Stimulated activated CD4-positive, alpha-beta T cell treated with anti-CD3 and anti-CD28 coated beads, Interleukin-2, amount 100 ng/mL, for 48 hours (primary cell): ENCODE data around the gene GNPTG.
A peak's percentile ranks its signal among the peaks of the same experiment; 100 is the strongest.

ENCODE experiments used
- DNase-seq, 2 donors: peaks; one replicate each; pipeline ENCODE4 v3.0.0-alpha.2; 2020

The GNPTG gene

DNA sequence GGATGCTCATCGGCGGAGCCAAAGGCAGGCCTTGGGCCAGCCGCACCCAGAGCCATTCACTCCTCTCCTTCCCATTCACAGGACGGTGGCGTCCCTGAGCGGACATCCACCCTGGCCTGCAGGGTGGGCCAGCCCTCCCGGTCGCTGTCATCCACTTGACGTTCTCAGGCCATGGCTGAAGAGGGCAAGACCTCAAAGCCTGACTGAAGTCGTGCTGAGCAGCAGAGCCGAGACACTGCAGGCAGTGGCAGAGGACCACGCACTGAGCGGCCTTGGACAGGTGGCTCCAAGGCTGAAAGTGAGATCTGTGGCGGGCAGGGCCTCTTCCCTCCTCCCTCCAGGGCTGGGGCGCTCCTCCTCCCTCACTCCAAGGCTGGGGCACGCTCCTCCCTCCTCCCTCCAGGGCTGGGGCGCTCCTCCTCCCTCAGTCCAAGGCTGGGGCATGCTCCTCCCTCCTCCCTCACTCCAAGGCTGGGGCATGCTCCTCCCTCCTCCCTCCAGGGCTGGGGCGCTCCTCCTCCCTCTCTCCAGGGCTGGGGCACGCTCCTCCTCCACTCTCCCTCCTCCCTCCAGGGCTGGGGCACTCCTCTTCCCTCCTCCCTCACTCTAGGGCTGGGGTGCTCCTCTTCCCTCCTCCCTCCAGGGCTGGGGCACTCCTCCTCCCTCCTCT lies 24.1 kb downstream of the GNPTG start:
- DNase-seq = no peak

DNA sequence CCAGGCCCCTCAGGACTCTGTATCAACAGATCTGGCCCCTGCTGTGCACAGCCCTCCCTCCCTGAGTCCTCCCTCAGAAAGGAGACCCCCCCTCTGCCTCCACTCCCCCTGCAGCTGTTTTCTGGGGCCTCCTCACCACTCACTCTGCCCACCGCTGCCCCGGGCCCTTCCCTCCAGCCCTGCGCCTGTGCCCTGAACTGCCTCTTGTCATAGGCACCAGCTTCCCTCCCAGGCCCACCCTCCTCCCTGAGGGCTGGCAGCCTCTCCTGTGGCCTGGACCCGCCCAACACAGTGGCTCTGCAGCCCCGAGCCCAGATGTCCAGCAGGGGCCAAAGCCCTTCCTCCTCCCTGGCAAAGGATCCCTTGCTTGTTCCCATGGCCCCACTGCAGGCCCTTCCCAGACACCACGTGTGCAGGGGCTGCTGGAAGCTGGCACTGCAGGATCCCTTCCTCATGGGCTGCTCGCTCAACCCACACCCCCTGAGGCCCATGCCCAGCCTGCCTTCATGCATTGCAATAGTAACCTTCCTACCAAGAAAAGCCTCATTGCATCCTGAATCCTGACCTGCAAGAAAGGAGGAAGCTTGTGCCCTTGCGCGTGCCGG lies 25.8 kb downstream of the GNPTG start:
- DNase-seq = no peak

DNA sequence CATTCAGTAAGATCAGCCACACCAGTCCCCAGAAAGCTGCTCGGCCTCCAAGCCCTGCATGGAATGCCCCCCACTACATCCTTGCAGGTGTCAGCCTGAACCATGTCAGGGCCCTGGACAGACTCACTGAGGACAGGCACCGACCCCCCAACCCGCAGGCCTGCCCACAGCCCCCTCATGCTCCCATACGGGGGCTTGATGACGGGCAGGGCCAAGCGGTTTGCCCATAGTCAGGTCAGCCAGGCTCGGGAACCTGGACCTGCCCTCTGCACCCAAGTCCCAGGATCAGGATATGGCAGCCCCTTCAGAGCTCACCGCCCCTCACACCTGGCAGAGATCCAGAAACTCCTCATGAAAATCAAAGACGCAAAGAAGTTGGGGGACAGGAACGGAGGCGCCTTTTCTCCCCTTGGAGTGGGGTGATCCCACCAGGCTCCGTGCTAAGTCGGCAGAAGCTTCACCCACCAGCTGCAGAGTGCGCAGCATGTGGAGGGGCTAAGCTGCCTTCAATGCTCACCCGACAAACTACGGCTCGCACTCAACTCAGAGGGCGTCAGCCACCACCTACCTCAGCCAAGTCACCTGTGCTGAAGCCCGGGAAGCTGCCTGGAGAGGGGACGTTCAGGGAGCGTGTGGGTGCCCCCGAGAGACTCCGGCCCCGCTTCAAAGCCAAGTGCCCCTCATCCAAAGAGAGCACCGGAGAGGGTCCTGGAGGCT lies 26.5 kb downstream of the GNPTG start:
- no peak for DNase-seq

DNA sequence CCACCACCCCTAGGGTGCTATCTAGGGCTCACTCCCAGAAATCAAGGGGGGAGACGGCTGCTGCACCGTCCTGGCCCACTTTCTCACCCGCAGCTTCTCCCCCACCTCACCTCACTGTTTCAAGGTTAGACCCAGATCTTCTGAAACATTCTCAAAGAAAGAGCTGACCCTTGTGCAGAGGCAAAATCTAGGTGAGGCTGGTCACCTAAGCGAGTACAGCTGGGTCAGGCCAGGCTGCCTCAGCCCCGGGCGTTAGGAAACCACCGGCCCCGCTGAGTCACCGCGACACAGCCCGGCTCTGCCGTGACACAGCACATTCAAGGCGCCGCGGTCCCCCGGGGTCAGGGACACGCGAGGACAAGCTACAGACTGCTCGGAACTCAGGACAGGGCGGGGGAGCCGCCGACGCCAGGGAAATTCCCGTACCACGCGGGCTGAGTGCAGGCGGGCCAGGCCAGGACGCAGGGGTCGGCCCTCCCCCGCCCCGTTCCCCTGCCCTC lies 27.1 kb downstream of the GNPTG start:
- DNase-seq = peak; percentile 63 to 65

DNA sequence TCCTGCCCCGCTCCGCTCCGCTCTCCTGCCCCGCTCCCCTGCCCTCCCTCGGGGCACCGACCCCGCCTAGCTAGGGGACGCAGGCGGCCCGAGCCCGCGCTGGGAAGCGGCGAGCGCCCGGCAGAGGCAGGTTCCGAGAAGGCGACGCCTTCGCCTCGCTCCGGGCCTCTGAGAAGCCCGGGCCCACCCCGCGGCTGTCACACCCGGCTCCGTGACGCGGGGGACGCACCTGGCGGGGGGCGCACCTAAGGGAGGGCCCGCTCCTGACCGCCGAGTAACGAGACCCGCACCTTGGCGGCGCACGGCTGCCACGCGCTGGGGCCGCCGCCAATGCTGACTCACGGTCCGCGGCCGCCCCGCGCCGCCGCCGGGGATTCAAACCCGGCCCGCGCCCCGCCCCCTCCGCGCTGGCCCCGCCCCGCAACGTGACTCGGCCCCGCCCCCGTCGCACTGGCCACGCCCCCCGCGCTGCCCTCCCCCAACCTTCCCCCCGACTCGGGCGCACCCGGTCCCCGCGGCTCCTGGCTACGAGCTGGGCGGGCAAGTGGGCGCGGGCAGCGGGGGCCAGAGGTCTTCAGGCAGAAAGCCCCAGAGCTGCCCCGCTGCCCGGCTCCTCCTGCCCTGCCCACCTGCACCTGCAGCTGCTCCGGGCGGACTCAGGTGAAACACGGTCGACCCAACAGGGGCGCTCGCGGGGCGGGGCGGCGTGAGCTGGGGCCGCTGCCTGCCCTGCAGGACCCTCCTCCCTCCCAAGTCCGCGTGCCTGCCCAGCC lies 27.8 kb downstream of the GNPTG start:
- peak; percentile 73 to 79 for DNase-seq

DNA sequence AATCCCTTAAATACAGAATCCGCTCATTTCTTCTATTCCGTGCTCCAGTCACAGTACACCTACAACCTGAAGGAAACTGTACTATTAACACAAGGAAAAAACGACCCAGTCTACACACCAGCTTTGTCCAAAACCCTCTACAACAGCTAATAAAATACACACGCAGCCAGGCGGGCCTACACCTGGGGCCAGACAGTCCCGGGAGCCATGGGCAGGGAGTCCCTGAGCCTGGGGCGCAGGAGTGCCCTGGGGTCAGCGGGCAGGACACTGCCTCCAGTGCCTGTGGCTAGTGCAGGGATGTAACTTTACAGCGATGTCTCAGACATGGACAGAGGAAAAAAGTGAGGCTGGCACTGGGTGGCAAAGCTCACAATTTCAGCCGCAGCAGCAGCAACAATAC lies 28.5 kb downstream of the GNPTG start:
- no peak for DNase-seq

DNA sequence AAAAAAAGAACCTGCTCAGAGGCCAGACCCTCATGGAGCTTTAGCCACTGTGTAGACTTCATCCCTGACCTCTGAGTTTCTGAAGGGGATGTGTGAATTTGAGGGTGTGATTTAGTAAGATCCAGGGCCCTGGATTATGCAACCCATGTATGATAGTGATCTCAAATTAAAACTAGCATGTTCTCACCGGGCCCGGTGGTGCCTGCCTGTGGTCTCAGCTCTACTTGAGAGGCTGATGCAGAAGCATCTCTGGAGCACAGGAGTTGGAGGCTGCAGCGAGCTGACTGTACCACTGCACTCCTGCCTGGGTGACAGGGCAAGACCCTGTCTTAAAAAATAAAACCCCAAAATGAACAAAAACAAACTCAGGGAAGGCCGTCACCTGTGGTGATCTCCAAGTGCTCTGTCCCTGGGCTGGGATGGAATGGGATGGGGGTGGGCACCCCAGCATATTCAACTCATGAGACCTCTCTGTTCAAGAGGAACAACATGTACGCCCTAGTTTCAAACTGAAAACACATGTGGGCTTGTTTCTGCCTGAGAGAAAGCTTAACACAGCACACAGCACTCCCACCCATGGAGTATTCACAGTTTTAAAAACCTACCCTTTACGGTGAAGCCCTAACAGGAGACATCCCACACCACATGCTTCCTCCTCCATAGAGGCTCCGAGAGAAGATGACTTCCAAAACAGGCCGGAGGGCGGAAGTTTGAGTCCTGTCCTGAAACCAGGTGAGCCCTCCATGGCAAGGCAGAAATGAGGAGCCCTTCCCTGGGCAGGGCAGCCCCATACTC lies 30.1 kb downstream of the GNPTG start:
- no peak for DNase-seq

DNA sequence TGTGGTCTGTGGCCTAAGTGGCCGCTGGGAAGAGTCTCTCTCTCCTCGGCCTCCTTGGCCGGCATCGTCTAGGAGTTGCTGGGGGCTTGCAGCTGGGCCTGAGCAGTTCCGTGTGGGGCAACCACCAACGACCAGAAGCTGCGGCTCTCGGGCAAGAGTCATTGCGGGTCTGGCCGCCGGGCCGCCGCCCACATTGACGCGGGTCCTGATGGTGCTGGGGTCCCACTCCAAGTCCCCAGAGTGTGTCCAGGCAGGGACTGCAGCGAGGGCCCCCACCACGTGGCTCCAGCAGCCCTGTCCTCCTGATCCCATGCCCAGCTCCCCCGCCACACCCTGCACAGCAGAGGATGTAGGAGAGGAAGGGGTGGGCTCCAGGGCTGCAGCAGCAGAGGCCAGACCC lies 31.8 kb downstream of the GNPTG start:
- no peak for DNase-seq

DNA sequence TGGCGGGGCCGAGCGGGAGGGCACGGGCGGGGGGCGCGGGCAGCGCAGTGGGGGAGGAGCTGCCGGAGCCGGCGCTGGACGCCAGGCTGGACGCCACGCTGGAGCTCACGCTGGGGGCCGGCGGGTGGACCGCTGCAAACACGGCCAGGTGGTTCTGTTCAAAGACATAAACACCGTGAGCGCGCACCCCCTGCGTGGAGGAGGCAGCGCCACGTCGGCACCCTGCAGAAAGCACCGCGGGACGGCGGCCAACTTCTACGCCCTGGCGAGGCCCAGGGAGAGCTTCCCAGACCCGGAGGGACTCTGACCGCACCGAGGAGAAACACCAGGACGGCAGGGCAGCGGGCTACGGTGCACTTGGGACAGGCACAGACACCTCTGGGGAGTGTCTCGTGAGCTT lies 33.5 kb downstream of the GNPTG start:
- DNase-seq = no peak

DNA sequence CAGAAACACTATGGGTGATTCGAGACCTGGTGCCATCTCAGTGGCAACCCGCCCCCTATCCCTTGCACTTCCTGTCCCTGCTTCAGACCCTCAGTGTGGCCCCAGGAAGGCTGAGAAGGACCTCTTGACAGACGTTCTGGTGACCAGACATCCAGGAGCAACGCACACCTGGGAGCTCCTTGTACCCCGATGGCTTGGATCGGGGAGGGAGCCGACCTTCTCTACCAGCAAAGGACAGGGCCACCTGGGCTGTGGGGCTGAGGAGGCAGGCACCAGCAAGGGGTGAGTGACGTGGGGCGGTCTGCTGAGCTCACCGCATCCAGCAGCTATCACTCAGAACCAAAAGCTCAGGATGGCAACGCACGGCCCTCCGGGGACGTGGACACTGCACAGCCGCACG lies 35.6 kb downstream of the GNPTG start:
- no peak for DNase-seq

DNA sequence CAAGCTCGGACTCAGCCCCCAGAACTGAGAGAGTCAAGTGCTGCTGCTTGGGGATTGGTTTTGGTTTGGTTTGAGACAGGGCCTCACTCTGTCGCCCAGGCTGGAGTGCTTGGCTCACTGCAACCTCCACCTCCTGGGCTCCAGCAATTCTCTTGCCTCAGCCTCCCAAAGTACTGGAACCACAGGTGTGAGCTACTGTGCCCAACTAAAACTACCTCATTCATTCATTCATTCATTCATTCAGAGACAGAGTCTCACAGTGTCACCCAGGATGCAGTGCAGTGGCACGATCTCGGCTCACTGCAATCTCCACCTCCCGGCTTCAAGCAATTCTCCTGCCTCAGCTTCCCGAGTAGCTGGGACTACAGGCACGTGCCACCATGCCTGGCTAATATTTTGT lies 38.0 kb downstream of the GNPTG start:
- DNase-seq = no peak

DNA sequence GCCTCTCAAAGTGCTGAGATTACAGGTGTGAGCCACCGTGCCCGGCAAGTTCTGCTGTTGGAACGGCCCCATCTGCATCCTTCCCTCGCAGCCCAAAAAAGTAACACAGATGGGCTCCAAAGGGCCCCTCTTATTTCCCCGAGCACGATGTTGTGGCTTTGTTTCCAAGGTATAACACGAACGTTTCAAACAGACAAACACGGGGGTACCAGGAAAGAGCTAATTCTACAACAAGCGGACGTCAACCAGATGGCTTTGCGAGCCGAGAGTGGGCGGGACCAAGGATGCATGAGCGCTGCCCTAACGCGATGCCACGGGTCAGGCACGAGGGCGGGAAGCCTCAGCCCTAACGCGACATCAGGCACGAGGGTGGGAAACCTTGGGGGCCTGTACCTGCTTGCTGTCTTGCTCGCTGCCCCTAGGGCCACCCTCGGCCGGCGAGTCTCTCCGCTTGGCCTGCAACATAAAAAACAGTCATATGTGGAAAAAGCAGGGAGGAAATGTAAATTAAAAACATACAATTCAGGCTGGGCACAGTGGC lies 38.6 kb downstream of the GNPTG start:
- no peak for DNase-seq

DNA sequence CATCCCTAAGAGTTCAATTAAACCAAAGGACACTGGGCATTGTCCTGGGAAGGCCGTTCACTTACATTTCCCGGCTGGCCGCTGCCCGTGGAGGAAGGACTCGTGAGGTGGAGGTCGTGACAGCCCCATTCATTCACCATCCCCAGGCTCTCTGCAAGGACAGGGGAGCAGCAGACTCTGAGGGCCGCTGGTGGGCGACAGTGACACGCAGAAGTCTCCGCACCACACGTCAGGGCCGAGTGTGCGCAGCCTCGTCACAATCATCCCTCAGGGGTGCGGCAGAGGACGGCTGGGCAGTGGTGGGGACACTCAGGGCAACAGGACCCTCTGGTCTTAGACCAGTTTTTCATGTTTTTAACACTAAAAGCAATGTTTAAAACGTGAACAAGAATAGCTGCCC lies 41.1 kb downstream of the GNPTG start:
- no peak for DNase-seq

DNA sequence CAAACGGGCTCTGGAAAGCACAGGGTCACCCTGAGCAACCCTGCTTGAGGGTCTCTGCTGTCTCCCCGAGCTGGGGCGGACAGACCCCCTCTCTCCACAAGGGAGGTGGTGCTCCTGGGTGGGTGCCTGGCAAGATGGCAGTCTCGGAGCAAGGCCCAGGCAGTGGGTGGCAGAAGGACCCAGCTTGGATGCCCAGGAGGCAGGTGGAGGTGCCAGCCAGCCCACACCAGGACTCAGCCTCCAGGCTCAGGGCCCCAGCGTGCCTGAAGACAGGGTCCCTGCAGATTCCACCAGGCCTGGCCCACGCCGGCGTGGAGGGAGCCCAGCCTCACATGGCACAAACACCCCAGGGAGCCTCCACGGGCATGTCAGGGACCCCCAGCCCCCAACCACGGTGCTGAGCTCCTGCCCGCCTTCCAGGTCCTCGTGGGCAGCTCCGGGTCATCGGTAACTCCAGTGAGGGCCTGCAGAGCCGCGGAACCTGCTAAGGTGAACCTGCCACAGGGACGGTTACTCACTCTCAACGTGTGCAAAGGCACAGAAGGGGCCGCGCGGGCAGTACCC lies 42.0 kb downstream of the GNPTG start:
- no peak for DNase-seq

DNA sequence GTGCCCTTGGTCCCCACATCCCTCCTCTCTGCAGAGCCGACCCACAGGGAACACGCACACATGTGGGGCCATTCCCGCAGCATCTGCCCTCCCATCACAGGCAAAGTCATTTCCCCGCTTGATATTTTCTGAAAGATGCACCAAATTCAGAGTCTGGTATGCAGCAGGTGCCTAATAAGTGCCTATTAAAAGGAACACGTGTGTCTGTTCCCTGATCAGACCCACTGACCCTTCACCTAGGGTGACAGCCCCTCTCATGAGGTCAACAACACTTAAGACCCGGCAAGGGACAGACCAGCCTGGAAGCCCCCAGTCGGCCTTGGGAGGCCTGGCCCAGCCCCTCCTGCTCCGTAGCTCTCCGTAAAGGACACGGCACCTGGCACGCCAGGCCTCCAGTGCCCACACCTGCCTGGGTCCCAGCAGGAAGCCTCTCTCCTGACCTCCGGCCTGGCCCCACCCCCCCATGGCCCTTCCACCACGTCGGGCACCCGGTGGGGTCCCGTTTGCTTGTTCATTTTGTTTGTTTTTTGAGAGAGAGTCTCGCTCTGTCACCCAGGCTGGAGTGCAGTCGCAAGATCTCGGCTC lies 42.7 kb downstream of the GNPTG start:
- DNase-seq = no peak

DNA sequence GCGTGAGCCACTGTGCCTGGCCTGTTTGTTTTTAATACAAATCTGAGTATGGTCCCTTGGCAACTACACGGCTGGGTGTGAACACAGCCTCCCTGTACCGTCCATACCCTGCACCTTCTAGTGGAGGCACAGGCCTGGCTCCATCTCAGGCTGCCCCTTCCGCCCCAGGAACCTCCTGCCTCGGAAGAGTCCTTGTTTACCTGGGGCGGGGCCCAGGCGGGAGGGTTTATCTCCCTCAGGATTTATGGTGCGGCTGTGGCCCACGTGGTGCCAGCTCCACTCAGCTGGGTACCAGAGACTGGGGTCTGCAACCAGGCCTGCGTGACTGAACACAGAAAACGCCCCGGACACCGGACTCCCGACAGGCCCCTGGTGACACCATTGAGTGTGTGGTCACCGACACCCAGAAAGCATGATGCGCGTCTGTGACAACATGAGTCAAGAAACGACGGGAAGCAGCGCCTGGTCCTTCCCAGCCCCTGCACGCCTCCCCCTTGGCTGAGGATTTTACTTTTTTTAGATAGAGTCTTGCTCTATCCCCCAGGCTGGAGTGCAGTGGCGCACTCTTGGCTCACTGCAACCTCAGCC lies 43.8 kb downstream of the GNPTG start:
- no peak for DNase-seq

DNA sequence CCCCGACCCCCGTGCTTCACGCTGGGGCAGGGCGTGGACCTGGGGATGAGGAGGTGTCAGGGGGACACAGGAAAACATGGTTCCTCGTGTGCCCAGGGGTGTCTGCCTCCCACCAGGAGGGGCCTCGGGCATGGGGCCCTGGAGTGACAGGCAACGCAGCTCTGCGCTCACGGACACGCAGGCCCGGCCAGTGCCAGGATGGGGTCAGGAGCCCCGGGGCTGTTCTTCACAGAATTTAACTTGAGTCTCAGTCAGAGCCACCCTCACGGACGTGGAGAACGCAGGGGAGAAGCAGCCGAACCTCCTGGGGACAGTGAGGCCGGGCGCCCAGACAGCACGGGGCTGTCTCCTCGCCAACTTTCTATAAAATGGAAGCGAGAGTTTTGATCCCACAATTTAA lies 46.0 kb downstream of the GNPTG start:
- DNase-seq = no peak

DNA sequence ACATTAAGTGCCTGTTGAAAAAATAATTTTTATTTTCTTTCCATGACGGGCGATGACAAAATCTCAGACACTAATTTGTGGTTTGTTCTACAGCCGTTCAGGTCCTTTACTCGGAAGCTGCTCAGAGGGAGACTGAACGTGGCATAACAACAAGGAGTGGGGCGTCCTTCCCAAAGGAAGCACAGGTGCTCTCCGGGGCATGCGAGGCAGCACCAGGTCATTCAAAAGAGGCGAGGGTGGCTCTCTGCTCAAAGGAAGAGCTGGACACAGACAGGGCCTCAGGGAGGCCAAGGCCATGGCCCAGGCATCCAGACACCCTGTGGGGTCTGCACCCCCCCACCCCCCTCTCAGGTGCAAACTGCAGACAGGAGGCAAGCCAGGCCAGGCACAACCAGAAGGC lies 46.6 kb downstream of the GNPTG start:
- no peak for DNase-seq

DNA sequence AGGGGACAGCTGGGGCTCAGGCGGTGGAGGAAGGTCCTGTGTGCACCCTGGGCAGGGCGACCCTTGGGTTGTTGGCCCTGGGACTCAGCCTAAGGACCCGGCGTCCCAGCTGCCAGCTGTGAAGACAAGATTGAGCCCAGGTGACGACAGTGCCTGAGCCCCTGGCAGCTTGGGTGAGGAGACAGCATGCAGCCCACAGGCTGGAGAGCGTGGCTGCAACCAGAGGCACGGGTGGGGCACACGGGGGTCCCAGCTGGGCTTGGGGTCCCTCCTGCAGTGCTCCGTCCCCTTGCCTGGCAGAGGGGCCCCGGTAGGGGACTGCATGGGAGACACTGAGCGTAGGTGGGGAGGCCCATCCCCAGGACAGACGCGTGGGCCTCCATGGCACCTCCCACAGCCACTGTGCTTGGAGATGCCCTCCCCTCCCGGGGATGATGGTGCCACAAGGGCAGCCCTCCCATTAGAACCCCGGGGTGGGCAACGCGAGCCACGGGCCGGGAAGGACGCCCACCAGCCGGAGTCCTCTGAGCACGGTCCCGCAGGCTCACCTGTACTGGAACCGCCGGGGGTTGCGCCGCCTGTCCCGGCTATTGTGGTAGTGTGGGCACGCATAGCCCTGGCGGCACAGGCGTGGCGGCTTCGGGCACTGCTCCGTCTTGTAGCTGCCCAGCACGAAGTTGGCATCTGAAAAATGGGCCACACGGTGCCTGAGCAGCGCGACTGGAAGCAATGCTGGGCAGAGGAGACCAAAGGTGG lies 47.3 kb downstream of the GNPTG start:
- DNase-seq = no peak

DNA sequence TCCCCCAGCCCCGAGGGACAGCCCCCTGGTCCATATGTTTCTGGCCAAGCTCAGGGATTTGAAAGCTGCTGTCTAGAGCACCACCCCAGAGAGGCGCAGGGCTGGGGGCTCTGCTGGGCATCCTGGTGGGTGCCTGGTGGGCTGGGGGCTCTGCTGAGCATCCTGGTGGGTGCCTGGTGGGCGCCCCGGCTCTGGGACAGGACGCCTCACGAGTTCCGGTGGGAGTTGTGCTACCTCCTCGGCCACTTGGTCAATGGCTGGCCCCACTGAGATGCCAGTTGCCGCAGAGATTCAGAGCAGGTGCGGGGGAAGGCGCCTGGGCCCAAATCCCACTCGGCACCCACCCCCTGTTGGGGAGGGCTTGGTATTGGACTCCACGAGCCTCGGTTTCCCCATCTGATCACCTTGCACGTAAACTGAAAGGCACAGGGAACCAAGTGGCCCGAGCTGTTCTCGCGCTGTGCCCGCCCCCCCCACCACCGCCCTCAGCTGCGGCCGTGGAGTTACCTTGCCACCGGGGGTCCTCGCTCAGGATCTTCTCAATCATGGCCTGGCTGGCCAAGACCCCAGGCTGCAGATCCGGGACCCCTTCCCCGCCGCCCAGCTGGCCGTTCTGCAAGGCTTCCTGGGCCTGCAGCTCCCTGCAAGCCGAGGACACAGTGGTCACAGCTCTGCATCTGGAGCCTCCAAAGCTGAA lies 49.5 kb downstream of the GNPTG start:
- no peak for DNase-seq
